Activated naive CD4-positive, alpha-beta T cell treated with anti-CD3 and anti-CD28 coated beads, Interleukin-2, amount 10 ng/mL, durations not matched to agents 7 days and 5 days (primary cell): ENCODE results near the gene KLK15.

Source experiments
- CTCF ChIA-PET: fragments of 350-600 bp; sonication (Branson Sonifier 250); formaldehyde crosslinking; loops from one replicate; lab custom pipeline; 2021; ENCODE audit warnings: antibody characterized with exemption; lab: Charles Lee
- DNase-seq: peaks from one replicate; pipeline ENCODE4 v3.0.0-alpha.2; 2020
- H3K27ac Mint-ChIP-seq: one replicate; pipeline ENCODE4 v1.8.0; 2021; ENCODE audit warnings: mild to moderate bottlenecking, moderate library complexity, mixed read lengths
- H3K27me3 Mint-ChIP-seq: one replicate; pipeline ENCODE4 v1.8.0; 2021; ENCODE audit warnings: mild to moderate bottlenecking, mixed read lengths
- H3K36me3 Mint-ChIP-seq: one replicate; pipeline ENCODE4 v1.8.0; 2021; ENCODE audit warnings: mixed read lengths
- H3K4me1 Mint-ChIP-seq: one replicate; pipeline ENCODE4 v1.8.0; 2021; ENCODE audit warnings: mixed read lengths
- H3K4me3 Mint-ChIP-seq: one replicate; pipeline ENCODE4 v1.8.0; 2021; ENCODE audit warnings: mild to moderate bottlenecking, moderate library complexity, mixed read lengths
- H3K9me3 Mint-ChIP-seq: one replicate; pipeline ENCODE4 v1.8.0; 2021; ENCODE audit warnings: mixed read lengths

KLK15 gene

DNA sequence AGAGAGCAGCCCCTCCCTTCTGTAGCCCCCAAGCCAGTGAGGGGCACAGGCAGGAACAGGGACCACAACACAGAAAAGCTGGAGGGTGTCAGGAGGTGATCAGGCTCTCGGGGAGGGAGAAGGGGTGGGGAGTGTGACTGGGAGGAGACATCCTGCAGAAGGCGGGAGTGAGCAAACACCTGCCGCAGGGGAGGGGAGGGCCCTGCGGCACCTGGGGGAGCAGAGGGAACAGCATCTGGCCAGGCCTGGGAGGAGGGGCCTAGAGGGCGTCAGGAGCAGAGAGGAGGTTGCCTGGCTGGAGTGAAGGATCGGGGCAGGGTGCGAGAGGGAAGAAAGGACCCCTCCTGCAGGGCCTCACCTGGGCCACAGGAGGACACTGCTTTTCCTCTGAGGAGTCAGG is 25.5 kb upstream of the KLK15 start:
- H3K4me1 Mint-ChIP-seq = no peaks in the 10 kb centered on the region
- no peak overlapping the region for H3K27ac Mint-ChIP-seq
- DNase-seq = no peak
- CTCF ChIA-PET = no interaction called here
- H3K27me3 Mint-ChIP-seq = peaks cover 35% of the 10 kb centered on the region
- no peaks in the 10 kb centered on the region for H3K36me3 Mint-ChIP-seq
- peaks cover 14% of the 10 kb centered on the region for H3K9me3 Mint-ChIP-seq
- H3K4me3 Mint-ChIP-seq = no peak overlapping the region

DNA sequence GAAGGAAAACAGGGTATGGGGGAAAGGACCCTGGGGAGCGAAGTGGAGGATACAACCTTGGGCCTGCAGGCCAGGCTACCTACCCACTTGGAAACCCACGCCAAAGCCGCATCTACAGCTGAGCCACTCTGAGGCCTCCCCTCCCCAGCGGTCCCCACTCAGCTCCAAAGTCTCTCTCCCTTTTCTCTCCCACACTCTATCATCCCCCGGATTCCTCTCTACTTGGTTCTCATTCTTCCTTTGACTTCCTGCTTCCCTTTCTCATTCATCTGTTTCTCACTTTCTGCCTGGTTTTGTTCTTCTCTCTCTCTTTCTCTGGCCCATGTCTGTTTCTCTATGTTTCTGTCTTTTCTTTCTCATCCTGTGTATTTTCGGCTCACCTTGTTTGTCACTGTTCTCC is 24.0 kb upstream of the KLK15 start:
- H3K9me3 Mint-ChIP-seq = peaks cover 14% of the 10 kb centered on the region
- no peak overlapping the region for H3K4me3 Mint-ChIP-seq
- no peak for DNase-seq
- no peaks in the 10 kb centered on the region for H3K36me3 Mint-ChIP-seq
- H3K27ac Mint-ChIP-seq = no peak overlapping the region
- CTCF ChIA-PET = no interaction called here
- peaks cover 35% of the 10 kb centered on the region for H3K27me3 Mint-ChIP-seq
- H3K4me1 Mint-ChIP-seq = no peaks in the 10 kb centered on the region

DNA sequence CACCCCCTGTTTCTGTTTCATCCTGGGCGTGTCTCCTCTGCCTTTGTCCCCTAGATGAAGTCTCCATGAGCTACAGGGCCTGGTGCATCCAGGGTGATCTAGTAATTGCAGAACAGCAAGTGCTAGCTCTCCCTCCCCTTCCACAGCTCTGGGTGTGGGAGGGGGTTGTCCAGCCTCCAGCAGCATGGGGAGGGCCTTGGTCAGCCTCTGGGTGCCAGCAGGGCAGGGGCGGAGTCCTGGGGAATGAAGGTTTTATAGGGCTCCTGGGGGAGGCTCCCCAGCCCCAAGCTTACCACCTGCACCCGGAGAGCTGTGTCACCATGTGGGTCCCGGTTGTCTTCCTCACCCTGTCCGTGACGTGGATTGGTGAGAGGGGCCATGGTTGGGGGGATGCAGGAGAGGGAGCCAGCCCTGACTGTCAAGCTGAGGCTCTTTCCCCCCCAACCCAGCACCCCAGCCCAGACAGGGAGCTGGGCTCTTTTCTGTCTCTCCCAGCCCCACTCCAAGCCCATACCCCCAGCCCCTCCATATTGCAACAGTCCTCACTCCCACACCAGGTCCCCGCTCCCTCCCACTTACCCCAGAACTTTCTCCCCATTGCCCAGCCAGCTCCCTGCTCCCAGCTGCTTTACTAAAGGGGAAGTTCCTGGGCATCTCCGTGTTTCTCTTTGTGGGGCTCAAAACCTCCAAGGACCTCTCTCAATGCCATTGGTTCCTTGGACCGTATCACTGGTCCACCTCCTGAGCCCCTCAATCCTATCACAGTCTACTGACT is 21.4 kb upstream of the KLK15 start, which contains the start of gene KLK3:
Gene KLK3 (plus strand): TSS at position 280 of the 775 bp plus-strand sequence. CDS start 41 bp downstream, at position 321.
- Mint-ChIP-seq H3K27ac (no peak within 1 kb of the TSS), H3K9me3 (no peaks in the 10 kb centered on the region), H3K36me3 (no peaks in the 10 kb centered on the region), H3K4me3 (no peak within 1 kb of the TSS), H3K27me3 (peaks cover 34% of the 10 kb centered on the region), H3K4me1 (no peaks in the 10 kb centered on the region)
- CTCF ChIA-PET = no interaction called here
- no peak for DNase-seq

DNA sequence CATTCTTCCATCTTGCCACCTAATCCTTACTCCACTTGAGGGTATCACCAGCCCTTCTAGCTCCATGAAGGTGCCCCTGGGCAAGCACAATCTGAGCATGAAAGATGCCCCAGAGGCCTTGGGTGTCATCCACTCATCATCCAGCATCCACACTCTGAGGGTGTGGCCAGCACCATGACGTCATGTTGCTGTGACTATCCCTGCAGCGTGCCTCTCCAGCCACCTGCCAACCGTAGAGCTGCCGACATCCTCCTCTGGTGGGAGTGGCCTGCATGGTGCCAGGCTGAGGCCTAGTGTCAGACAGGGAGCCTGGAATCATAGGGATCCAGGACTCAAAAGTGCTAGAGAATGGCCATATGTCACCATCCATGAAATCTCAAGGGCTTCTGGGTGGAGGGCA is 18.2 kb upstream of the KLK15 start:
- Mint-ChIP-seq H3K9me3 (no peaks in the 10 kb centered on the region), H3K27ac (no peak overlapping the region), H3K27me3 (peaks cover 14% of the 10 kb centered on the region), H3K36me3 (no peaks in the 10 kb centered on the region), H3K4me1 (no peaks in the 10 kb centered on the region), H3K4me3 (no peak overlapping the region)
- no peak for DNase-seq
- CTCF ChIA-PET = no interaction called here

DNA sequence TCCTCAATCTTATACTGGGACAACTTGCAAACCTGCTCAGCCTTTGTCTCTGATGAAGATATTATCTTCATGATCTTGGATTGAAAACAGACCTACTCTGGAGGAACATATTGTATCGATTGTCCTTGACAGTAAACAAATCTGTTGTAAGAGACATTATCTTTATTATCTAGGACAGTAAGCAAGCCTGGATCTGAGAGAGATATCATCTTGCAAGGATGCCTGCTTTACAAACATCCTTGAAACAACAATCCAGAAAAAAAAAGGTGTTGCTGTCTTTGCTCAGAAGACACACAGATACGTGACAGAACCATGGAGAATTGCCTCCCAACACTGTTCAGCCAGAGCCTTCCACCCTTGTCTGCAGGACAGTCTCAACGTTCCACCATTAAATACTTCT is 17.4 kb upstream of the KLK15 start:
- Mint-ChIP-seq H3K4me1 (no peaks in the 10 kb centered on the region), H3K36me3 (no peaks in the 10 kb centered on the region), H3K27me3 (peaks cover 13% of the 10 kb centered on the region), H3K27ac (no peak overlapping the region), H3K4me3 (no peak overlapping the region), H3K9me3 (no peaks in the 10 kb centered on the region)
- CTCF ChIA-PET = no interaction called here
- no peak for DNase-seq

GRCh38 chr19:50844296-50844935 is 11.0 kb upstream of the KLK15 start:
- H3K27me3 Mint-ChIP-seq = peaks cover 20% of the 10 kb centered on the region
- no peaks in the 10 kb centered on the region for H3K4me1 Mint-ChIP-seq
- no peak overlapping the region for H3K4me3 Mint-ChIP-seq
- H3K36me3 Mint-ChIP-seq = no peaks in the 10 kb centered on the region
- DNase-seq = no peak
- H3K27ac Mint-ChIP-seq = no peak overlapping the region
- H3K9me3 Mint-ChIP-seq = peaks cover 4% of the 10 kb centered on the region
- CTCF ChIA-PET = interaction anchor here (1.3 kb wide), 1 partner anchor 77 kb away, joined by 4 read pairs; no protein-coding TSS in a partner anchor

DNA sequence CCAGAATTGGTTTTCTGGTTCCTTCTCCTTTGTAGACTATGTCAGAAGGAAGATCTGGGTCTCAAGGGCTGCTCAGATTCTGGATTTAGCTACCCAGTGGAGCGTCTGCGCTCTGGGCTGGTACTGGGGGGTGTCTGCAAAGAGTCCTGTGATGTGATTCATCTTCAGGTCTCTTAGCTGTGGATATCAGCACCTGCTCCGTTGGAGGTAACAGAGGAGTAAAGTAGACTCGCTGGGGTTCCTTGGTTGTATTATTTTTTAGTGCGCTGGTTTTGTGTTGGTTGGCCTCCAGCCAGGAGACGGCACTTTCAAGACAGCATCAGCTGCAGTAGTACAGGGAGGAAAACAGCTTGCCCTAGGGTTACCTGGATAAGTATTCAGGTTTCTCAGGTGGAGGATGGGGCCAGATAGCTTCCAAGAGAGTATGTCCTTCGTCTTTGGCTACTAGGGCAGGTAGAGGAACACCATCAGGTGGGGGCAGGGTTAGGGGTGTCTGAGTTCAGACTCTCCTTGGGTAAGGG is 10.4 kb upstream of the KLK15 start:
- CTCF ChIA-PET = interaction anchor here (1.3 kb wide), 1 partner anchor 78 kb away, joined by 4 read pairs; no protein-coding TSS in a partner anchor
- Mint-ChIP-seq H3K4me1 (no peaks in the 10 kb centered on the region), H3K27ac (no peak overlapping the region), H3K27me3 (peaks cover 20% of the 10 kb centered on the region), H3K36me3 (no peaks in the 10 kb centered on the region), H3K9me3 (peaks cover 4% of the 10 kb centered on the region), H3K4me3 (no peak overlapping the region)
- DNase-seq = no peak

DNA sequence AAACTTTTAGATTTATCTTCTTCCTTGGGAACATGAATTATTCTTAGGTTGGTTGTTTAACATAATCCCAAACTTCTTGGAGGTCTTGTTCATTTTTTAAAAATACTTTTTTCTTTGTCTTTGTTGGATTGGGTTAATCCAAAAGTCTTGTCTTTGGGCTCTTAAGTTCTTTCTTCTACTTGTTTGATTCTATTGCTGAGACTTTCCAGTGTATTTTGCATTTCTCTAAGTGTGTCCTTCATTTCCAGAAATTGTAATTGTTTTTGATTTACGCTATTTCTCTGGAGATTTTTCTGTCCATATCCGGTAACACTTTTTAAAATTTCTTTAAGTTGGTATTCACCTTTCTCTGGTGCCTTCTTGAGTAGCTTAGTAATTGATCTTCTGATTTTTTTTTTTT is 9.8 kb upstream of the KLK15 start:
- Mint-ChIP-seq H3K27ac (no peak overlapping the region), H3K36me3 (no peaks in the 10 kb centered on the region), H3K4me3 (no peak overlapping the region), H3K4me1 (peaks cover 2% of the 10 kb centered on the region), H3K27me3 (peaks cover 25% of the 10 kb centered on the region), H3K9me3 (peaks cover 4% of the 10 kb centered on the region)
- CTCF ChIA-PET = interaction anchor here (1.3 kb wide), 1 partner anchor 79 kb away, joined by 4 read pairs; no protein-coding TSS in a partner anchor
- no peak for DNase-seq

DNA sequence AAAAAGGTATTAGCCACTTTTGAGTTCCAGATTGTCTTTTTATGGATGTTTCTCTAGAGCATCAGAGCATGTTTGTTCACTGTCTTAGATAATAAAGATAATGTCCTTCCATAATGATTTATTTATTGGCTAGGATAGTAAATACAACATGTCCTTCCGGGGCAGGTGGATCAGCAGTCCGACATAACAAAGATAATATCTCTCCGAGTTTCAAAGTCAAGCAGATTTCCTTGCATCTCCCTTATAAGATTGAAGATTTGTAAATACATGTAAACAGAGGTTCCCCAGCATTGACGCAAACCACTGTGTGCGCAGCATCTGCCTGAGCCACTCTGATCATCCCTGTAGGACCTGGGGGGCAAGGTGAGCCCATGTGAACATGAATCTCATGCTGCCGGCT is 8.8 kb upstream of the KLK15 start:
- no peaks in the 10 kb centered on the region for H3K36me3 Mint-ChIP-seq
- peaks cover 4% of the 10 kb centered on the region for H3K9me3 Mint-ChIP-seq
- H3K27ac Mint-ChIP-seq = no peak overlapping the region
- H3K4me3 Mint-ChIP-seq = no peak overlapping the region
- no peak for DNase-seq
- CTCF ChIA-PET = no interaction called here
- peaks cover 4% of the 10 kb centered on the region for H3K4me1 Mint-ChIP-seq
- H3K27me3 Mint-ChIP-seq = peaks cover 36% of the 10 kb centered on the region

- Mint-ChIP-seq H3K4me1 (peaks cover 15% of the 10 kb centered on the region), H3K27ac (no peak overlapping the region), H3K4me3 (no peak overlapping the region), H3K9me3 (peaks cover 4% of the 10 kb centered on the region), H3K27me3 (peaks cover 57% of the 10 kb centered on the region), H3K36me3 (no peaks in the 10 kb centered on the region)
- CTCF ChIA-PET = interaction anchor here (1.1 kb wide), 1 partner anchor 82 kb away, joined by 4 read pairs; no protein-coding TSS in a partner anchor
- DNase-seq = no peak
Observed at GRCh38 chr19:50839712-50840655, 6.6 kb upstream of the KLK15 start.

GRCh38 chr19:50838239-50838638 is 4.9 kb upstream of the KLK15 start:
- no peak overlapping the region for H3K27ac Mint-ChIP-seq
- CTCF ChIA-PET = interaction anchor here (0.7 kb wide), 1 partner anchor 106 kb away, joined by 3 read pairs; no protein-coding TSS in a partner anchor
- peaks cover 60% of the 10 kb centered on the region for H3K27me3 Mint-ChIP-seq
- no peaks in the 10 kb centered on the region for H3K36me3 Mint-ChIP-seq
- H3K9me3 Mint-ChIP-seq = peaks cover under 1% of the 10 kb centered on the region
- no peak for DNase-seq
- H3K4me3 Mint-ChIP-seq = no peak overlapping the region
- peaks cover 15% of the 10 kb centered on the region for H3K4me1 Mint-ChIP-seq

GRCh38 chr19:50837300-50837699 is 3.9 kb upstream of the KLK15 start:
- H3K4me3 Mint-ChIP-seq = no peak overlapping the region
- CTCF ChIA-PET = no interaction called here
- H3K27ac Mint-ChIP-seq = no peak overlapping the region
- DNase-seq = no peak
- H3K36me3 Mint-ChIP-seq = no peaks in the 10 kb centered on the region
- no peaks in the 10 kb centered on the region for H3K9me3 Mint-ChIP-seq
- H3K27me3 Mint-ChIP-seq = peaks cover 69% of the 10 kb centered on the region
- peaks cover 15% of the 10 kb centered on the region for H3K4me1 Mint-ChIP-seq

GRCh38 chr19:50836543-50837195 is 3.3 kb upstream of the KLK15 start:
- Mint-ChIP-seq H3K4me1 (peaks cover 15% of the 10 kb centered on the region), H3K27ac (no peak overlapping the region), H3K36me3 (no peaks in the 10 kb centered on the region), H3K4me3 (peak overlapping the region; percentile 77), H3K9me3 (no peaks in the 10 kb centered on the region), H3K27me3 (peaks cover 73% of the 10 kb centered on the region)
- no peak for DNase-seq
- CTCF ChIA-PET = no interaction called here
